ENCODE data around the gene CELA2B.

- TF ChIP-seq, protein P1, sequence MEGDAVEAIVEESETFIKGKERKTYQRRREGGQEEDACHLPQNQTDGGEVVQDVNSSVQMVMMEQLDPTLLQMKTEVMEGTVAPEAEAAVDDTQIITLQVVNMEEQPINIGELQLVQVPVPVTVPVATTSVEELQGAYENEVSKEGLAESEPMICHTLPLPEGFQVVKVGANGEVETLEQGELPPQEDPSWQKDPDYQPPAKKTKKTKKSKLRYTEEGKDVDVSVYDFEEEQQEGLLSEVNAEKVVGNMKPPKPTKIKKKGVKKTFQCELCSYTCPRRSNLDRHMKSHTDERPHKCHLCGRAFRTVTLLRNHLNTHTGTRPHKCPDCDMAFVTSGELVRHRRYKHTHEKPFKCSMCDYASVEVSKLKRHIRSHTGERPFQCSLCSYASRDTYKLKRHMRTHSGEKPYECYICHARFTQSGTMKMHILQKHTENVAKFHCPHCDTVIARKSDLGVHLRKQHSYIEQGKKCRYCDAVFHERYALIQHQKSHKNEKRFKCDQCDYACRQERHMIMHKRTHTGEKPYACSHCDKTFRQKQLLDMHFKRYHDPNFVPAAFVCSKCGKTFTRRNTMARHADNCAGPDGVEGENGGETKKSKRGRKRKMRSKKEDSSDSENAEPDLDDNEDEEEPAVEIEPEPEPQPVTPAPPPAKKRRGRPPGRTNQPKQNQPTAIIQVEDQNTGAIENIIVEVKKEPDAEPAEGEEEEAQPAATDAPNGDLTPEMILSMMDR (conservative IDR thresholded peaks at IDR 0.05) = no peak
- TF ChIP-seq EZH2 (IDR thresholded peaks at IDR 0.05; ENCODE audit: low read depth) = no peak
These were observed 29.7 kb upstream of the CELA2B start for GRCh38 chr1:15446212-15446611.

All from PC-9 (cell line).